Caco-2 (cell line): ENCODE results near the gene TBX2. TPM values are rescaled to one million over a fixed set of nuclear protein-coding genes. Genes with fewer than 3 reads are reported as not detected.

ENCODE experiments used
- BruUV-seq: library from RNA; stranded (reverse); fragments of 400-500 nt; replicated peaks from 2 replicates; lab custom pipeline; 2021; lab: Mats Ljungman, UMichigan
- CTCF ChIA-PET: fragments of 300-600 bp; sonication (Branson Sonifier 250); formaldehyde crosslinking; loops from one replicate; lab custom pipeline; 2022; ENCODE audit warnings: antibody characterized with exemption; lab: Charles Lee
- POLR2A ChIA-PET: fragments of 300-600 bp; sonication (Branson Sonifier 250); formaldehyde crosslinking; loops from one replicate; lab custom pipeline; 2022; ENCODE audit warnings: antibody characterized with exemption; lab: Charles Lee
- DNase-seq, 2 experiments: peaks; one replicate each; pipeline versions ENCODE4 v3.0.0 to v3.0.0-alpha.2; 2020 to 2022
- H3K27me3 ChIP-seq: replicated peaks from 2 replicates; pipeline ENCODE4 v1.6.0; 2011; ENCODE audit warnings: low read length; ENCODE audit not compliant: control insufficient read depth, insufficient read depth
- H3K36me3 ChIP-seq: 2 replicates; pipeline ENCODE4 v1.5.1; 2011; ENCODE audit warnings: low read length; ENCODE audit not compliant: control insufficient read depth, insufficient read depth
- H3K4me1 ChIP-seq: fragments of 250-450 bp; sonication (Bioruptor Pico); 2 replicates; pipeline ENCODE4 v1.5.1; 2020; ENCODE audit warnings: mild to moderate bottlenecking
- H3K4me3 ChIP-seq: 2 replicates; pipeline ENCODE4 v1.5.1; 2011; ENCODE audit warnings: low read depth, mild to moderate bottlenecking, control low read depth, low read length
- H3K9me3 ChIP-seq: fragments of 250-450 bp; sonication (Bioruptor Pico); 2 replicates; pipeline ENCODE4 v1.5.1; 2020; ENCODE audit warnings: mild to moderate bottlenecking, moderate library complexity
- H3K27ac Mint-ChIP-seq: one replicate; pipeline ENCODE4 v1.8.0; 2022; ENCODE audit warnings: mixed read lengths; ENCODE audit not compliant: unreplicated experiment
- H3K27me3 Mint-ChIP-seq: one replicate; pipeline ENCODE4 v1.8.0; 2022; ENCODE audit warnings: mixed read lengths; ENCODE audit not compliant: insufficient read depth, unreplicated experiment
- H3K36me3 Mint-ChIP-seq: one replicate; pipeline ENCODE4 v1.8.0; 2022; ENCODE audit warnings: mild to moderate bottlenecking, mixed read lengths; ENCODE audit not compliant: insufficient read depth, unreplicated experiment
- H3K4me1 Mint-ChIP-seq: one replicate; pipeline ENCODE4 v1.8.0; 2022; ENCODE audit warnings: low read depth, mixed read lengths; ENCODE audit not compliant: unreplicated experiment
- H3K4me3 Mint-ChIP-seq: one replicate; pipeline ENCODE4 v1.8.0; 2022; ENCODE audit warnings: mild to moderate bottlenecking, moderate library complexity, mixed read lengths; ENCODE audit not compliant: unreplicated experiment
- H3K9me3 Mint-ChIP-seq: one replicate; pipeline ENCODE4 v1.8.0; 2022; ENCODE audit warnings: mixed read lengths; ENCODE audit not compliant: unreplicated experiment
- intact Hi-C: fragments of 100-400 bp; cut with micrococcal nuclease; formaldehyde crosslinking; loops from one replicate; pipeline ENCODE4 v1.10.0; 2022; ENCODE audit not compliant: unreplicated experiment
- total RNA-seq: library from RNA; stranded (reverse); gene quantifications from 2 replicates; pipeline ENCODE4 v1.2.3, GENCODE V29; 2022
- TF ChIP-seq, protein P1 (sequence below), 2 experiments: fragments of 200-600 bp in 1 of 2; IDR thresholded peaks; 1 replicate in 1 of 2; 2 replicates in 1 of 2; pipeline versions ENCODE4 v1.5.1 to v1.8.0; 2011 to 2022; ENCODE audit warnings: antibody characterized with exemption in 1 of 2, control low read depth in 1 of 2, inconsistent platforms in 1 of 2, low read depth in 1 of 2, low read length in 1 of 2, mild to moderate bottlenecking in 1 of 2, moderate library complexity in 1 of 2; ENCODE audit not compliant: insufficient read depth in 1 of 2, severe bottlenecking in 1 of 2, unreplicated experiment in 1 of 2

TBX2 gene
- total RNA-seq, 1 experiment from 2014 or later, result 8.9 TPM

DNA sequence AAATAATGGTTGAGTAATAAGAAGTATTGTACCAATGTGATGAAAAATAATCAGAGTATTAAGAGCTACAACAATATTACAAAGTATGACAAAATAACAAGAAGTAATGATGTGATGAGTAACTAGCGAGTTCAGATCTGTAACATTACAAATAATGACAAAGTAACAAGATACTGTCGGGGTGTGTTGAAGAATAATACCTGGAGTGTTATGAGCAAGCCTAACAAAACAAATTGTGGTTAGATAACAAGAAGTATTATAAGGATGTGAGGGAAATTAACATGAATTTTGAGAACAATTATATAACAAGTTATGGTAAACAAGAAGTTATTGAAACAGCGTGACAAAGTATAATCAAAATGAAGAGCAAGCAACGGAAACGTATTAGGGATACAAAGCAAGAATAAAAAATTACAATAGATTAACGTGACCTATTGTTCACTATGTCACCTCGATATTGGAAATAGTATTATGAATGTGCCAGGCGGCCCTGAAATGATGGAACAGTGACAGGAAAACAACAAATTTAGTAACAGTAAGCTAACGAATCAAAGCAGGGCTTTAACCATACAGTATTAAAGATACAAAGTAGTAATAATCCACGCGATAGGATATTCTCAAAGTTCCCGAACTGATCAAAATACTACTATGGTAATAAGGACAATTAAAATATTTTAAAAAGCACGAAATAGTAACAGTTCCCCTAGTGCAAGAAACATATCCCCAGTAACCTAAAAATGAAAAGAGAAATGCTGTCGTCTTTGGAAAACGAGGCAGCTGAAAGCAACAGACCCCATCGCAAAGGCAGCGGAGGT lies 54.1 kb downstream of the TBX2 start:
- Histone ChIP-seq H3K4me1 (peaks cover 23% of the 10 kb centered on the region), H3K4me3 (no peak overlapping the region), H3K9me3 (peaks cover 8% of the 10 kb centered on the region), H3K27me3 (no peaks in the 10 kb centered on the region), H3K36me3 (no peaks in the 10 kb centered on the region)
- H3K4me3 Mint-ChIP-seq, result no peak overlapping the region
- intact Hi-C loops, result no loop called here
- CTCF ChIA-PET, result no interaction called here
- DNase-seq, result no peak
- peaks cover 18% of the 10 kb centered on the region for H3K9me3 Mint-ChIP-seq
- TF ChIP-seq, protein P1, sequence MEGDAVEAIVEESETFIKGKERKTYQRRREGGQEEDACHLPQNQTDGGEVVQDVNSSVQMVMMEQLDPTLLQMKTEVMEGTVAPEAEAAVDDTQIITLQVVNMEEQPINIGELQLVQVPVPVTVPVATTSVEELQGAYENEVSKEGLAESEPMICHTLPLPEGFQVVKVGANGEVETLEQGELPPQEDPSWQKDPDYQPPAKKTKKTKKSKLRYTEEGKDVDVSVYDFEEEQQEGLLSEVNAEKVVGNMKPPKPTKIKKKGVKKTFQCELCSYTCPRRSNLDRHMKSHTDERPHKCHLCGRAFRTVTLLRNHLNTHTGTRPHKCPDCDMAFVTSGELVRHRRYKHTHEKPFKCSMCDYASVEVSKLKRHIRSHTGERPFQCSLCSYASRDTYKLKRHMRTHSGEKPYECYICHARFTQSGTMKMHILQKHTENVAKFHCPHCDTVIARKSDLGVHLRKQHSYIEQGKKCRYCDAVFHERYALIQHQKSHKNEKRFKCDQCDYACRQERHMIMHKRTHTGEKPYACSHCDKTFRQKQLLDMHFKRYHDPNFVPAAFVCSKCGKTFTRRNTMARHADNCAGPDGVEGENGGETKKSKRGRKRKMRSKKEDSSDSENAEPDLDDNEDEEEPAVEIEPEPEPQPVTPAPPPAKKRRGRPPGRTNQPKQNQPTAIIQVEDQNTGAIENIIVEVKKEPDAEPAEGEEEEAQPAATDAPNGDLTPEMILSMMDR (IDR thresholded peaks at IDR 0.05; ENCODE audit: insufficient read depth in 1 of 2, low read depth in 1 of 2, low read length in 1 of 2, severe bottlenecking in 1 of 2, unreplicated experiment in 1 of 2), result no peak
- POLR2A ChIA-PET, result no interaction called here
- peak overlapping the region; percentile 83 for H3K27ac Mint-ChIP-seq
- no peaks in the 10 kb centered on the region for H3K36me3 Mint-ChIP-seq
- BruUV-seq, result TSS peak; percentile 41
- peaks cover 24% of the 10 kb centered on the region for H3K4me1 Mint-ChIP-seq
- no peaks in the 10 kb centered on the region for H3K27me3 Mint-ChIP-seq

DNA sequence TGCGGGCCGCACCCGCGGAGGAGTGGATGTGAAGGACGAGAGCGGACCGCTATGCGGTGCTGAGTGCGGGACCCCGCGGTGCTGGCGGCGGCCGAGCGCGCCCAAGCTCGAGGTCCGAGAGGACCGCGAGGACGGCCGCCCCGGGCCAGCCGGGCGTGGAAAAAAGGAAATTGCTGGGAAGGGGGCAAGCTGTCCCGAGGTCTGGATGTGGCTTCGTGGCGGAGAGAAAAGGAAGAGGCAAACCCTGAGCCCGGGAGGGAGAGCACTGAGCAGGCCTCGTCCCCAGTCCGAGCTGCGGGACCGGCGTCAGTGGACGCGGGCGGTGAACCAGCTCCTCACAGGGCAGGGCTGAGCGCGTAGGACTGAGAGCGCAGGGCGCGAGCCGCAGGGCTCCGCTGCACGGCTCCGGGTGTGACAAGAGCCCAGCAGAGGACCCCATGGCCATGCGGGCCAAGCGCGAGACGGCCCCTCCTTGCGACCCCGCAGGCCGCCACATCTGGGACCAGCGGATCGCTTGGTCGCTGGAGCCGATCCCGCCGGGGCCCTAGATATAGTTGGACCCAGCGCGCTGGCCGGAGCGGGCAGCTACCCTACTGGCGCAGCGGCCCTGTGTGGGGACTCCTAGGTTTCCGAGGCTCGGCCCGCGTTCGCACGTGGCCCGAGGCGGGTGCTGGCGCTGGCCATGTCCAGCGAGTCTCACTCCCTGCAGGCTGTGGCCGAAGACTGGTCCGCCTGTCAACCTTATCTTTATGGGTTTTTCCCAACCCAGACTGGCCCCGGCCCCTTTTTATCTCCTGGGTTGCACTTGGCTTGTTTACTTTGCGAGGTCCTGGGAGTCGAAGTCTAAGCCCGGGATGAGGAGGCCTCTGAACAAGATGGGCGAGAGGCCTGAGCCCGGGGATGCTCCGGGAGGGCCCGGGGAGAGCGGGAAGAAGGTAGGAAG lies 55.0 kb downstream of the TBX2 start:
- Mint-ChIP-seq H3K4me1 (peaks cover 26% of the 10 kb centered on the region), H3K4me3 (peak overlapping the region; percentile 54), H3K9me3 (peaks cover 18% of the 10 kb centered on the region), H3K27ac (peak overlapping the region; percentile 83), H3K27me3 (no peaks in the 10 kb centered on the region), H3K36me3 (no peaks in the 10 kb centered on the region)
- H3K36me3 ChIP-seq, result no peaks in the 10 kb centered on the region
- ChIA-PET CTCF (no interaction called here), POLR2A (no interaction called here)
- H3K27me3 ChIP-seq, result no peaks in the 10 kb centered on the region
- no TSS peak for BruUV-seq
- intact Hi-C loops, result no loop called here
- DNase-seq, result peak; percentile 82 to 90
- no peak overlapping the region for H3K4me3 ChIP-seq
- peaks cover 32% of the 10 kb centered on the region for H3K4me1 ChIP-seq
- peaks cover 8% of the 10 kb centered on the region for H3K9me3 ChIP-seq
- TF ChIP-seq, protein P1 (IDR thresholded peaks at IDR 0.05; ENCODE audit: insufficient read depth in 1 of 2, low read depth in 1 of 2, low read length in 1 of 2, severe bottlenecking in 1 of 2, unreplicated experiment in 1 of 2), result no peak

DNA sequence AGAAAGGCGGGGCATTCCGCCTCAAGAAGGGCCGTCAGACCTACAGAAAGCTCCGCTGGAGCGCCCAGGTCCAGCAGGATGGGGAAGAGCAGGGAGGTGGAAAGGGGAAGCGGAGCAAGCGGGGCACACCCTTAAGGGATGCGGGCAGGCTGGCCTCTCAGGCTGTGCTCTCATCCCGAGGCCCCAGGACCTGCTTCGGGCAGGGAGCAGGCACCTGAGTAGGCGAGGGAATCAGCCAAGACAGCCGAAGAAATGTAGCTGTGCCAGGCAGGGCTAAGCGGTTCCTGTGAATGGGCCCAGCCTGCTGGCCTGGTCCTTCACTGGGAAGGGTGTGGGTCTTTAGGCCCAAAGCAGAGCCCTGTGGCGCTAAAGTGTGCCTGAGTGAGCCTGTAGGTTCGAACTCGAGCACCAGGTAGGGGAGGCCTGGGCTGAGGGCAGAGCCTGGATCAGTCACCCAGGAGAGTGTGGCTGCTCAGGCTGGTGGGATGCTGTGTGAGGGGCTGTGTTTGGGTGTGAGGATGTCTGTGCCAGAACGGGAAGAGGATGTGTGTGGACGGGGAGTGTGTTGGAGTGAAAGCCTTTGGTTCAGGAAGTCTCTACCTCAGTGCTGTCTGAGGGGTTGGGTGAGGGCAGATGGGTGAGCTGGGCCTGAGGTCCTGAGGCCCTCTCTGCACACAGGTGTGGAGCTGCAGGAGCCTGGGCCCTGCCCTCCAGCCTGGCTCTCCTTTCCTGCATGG lies 55.8 kb downstream of the TBX2 start:
- POLR2A ChIA-PET, result no interaction called here
- TF ChIP-seq, protein P1 (IDR thresholded peaks at IDR 0.05; ENCODE audit: insufficient read depth in 1 of 2, low read depth in 1 of 2, low read length in 1 of 2, severe bottlenecking in 1 of 2, unreplicated experiment in 1 of 2), result no peak
- no TSS peak for BruUV-seq
- no peak for DNase-seq
- no peaks in the 10 kb centered on the region for H3K36me3 ChIP-seq
- Mint-ChIP-seq H3K4me3 (peak overlapping the region; percentile 54), H3K27me3 (no peaks in the 10 kb centered on the region), H3K9me3 (peaks cover 18% of the 10 kb centered on the region), H3K27ac (peak overlapping the region; percentile 27), H3K4me1 (peaks cover 33% of the 10 kb centered on the region), H3K36me3 (peaks cover under 1% of the 10 kb centered on the region)
- CTCF ChIA-PET, result no interaction called here
- no peak overlapping the region for H3K4me3 ChIP-seq
- intact Hi-C loops, result no loop called here
- H3K9me3 ChIP-seq, result peaks cover 8% of the 10 kb centered on the region
- no peaks in the 10 kb centered on the region for H3K27me3 ChIP-seq
- peaks cover 40% of the 10 kb centered on the region for H3K4me1 ChIP-seq
